NCI-H2107 treated with DMSO at 0.1 percent for 48 hours (cell line): Measurements from ENCODE around the gene NEDD4.
"Not testable (repeated sequence)": the region's sequence is repeated elsewhere in the genome, so short reads cannot be mapped to it uniquely, and the experiment has no call there.

Experiments
- DNase-seq: peaks from one replicate; lab custom pipeline; 2025; ENCODE audit not compliant: unreplicated experiment; lab: John Stamatoyannopoulos, UW

Gene NEDD4

GRCh38 chr15:55993111-55993803 is at the start of gene NEDD4:
Gene NEDD4 (minus strand): TSS chr15:55993612. CDS start chr15:55993555, 57 bp downstream.
- DNase-seq: peak; percentile 20

GRCh38 chr15:56042498-56042897 is 49.1 kb upstream of the NEDD4 start:
- DNase-seq: no peak

- DNase-seq: no peak
Measured at GRCh38 chr15:56042031-56042430, 48.6 kb upstream of the NEDD4 start.

- peak; percentile 64 for DNase-seq
Measured at GRCh38 chr15:56040081-56041035, 46.9 kb upstream of the NEDD4 start.

GRCh38 chr15:56038707-56039106 is 45.3 kb upstream of the NEDD4 start:
- DNase-seq: no peak

GRCh38 chr15:56038015-56038414 is 44.6 kb upstream of the NEDD4 start:
- no peak for DNase-seq

GRCh38 chr15:56036546-56037067 is 43.2 kb upstream of the NEDD4 start:
- no peak for DNase-seq

GRCh38 chr15:56035166-56035565 is 41.8 kb upstream of the NEDD4 start:
- DNase-seq: no peak

- no peak for DNase-seq
Measured at GRCh38 chr15:56034514-56034913, 41.1 kb upstream of the NEDD4 start.

- DNase-seq: no peak
Measured at GRCh38 chr15:56032373-56032772, 39.0 kb upstream of the NEDD4 start.

- DNase-seq: no peak
Measured at GRCh38 chr15:56031836-56032235, 38.4 kb upstream of the NEDD4 start.

GRCh38 chr15:56031402-56031801 is 38.0 kb upstream of the NEDD4 start:
- no peak for DNase-seq

- no peak for DNase-seq
Measured at GRCh38 chr15:56028430-56028829, 35.0 kb upstream of the NEDD4 start.

GRCh38 chr15:56023160-56023559 is 29.7 kb upstream of the NEDD4 start:
- DNase-seq: not testable (repeated sequence)

- no peak for DNase-seq
Measured at GRCh38 chr15:56019819-56020486, 26.5 kb upstream of the NEDD4 start.

GRCh38 chr15:56019060-56019793 is 25.8 kb upstream of the NEDD4 start:
- no peak for DNase-seq

GRCh38 chr15:56017920-56018319 is 24.5 kb upstream of the NEDD4 start:
- no peak for DNase-seq

- no peak for DNase-seq
Measured at GRCh38 chr15:56017511-56017910, 24.1 kb upstream of the NEDD4 start.

- DNase-seq: no peak
Measured at GRCh38 chr15:56016281-56016680, 22.9 kb upstream of the NEDD4 start.

- no peak for DNase-seq
Measured at GRCh38 chr15:56014677-56015076, 21.3 kb upstream of the NEDD4 start.

GRCh38 chr15:56007053-56007452 is 13.6 kb upstream of the NEDD4 start:
- DNase-seq: not testable (repeated sequence)
